ENCODE data around the gene OR52A5. TPM values are rescaled to one million over a fixed set of nuclear protein-coding genes. Genes with fewer than 3 reads are reported as not detected.

OR52A5 gene
- polyA plus RNA-seq, 1 donor (not counting 4 experiments of a cell fraction or from before 2014, with no cell fraction given), result not detected

- no peak overlapping the region for H3K9ac ChIP-seq (ENCODE audit: control insufficient read depth, extremely low read depth, insufficient read depth, low read length)
- H3K4me1 ChIP-seq (ENCODE audit: control insufficient read depth, extremely low read depth, insufficient read depth, low read length), result no peaks in the 10 kb centered on the region
- TF ChIP-seq EZH2 (IDR thresholded peaks at IDR 0.05; ENCODE audit: low read length), result no peak
- peak; percentile 73 to 79 (median 76) for TF ChIP-seq CTCF (optimal IDR thresholded peaks at IDR 0.05 in 1 of 3, IDR thresholded peaks at IDR 0.05 in 1 of 3, conservative IDR thresholded peaks at IDR 0.05 in 1 of 3; ENCODE audit: extremely low read depth in 1 of 3, insufficient read depth in 2 of 3, low read length in 3 of 3)
- no peaks in the 10 kb centered on the region for H3K79me2 ChIP-seq (ENCODE audit: control insufficient read depth, insufficient read depth, low read length)
- H3K4me2 ChIP-seq (ENCODE audit: control insufficient read depth, extremely low read depth, insufficient read depth, low read depth, low read length), result no peak overlapping the region
- no peak overlapping the region for H3K4me3 ChIP-seq (ENCODE audit: control insufficient read depth in 2 of 3, extremely low read depth in 1 of 3, insufficient read depth in 2 of 3, low read depth in 1 of 3, low read length in 3 of 3)
- DNase-seq (ENCODE audit: low read depth, low spot score), result peak; percentile 9
- H2AFZ ChIP-seq (ENCODE audit: control insufficient read depth, low read length), result no peak overlapping the region
- H3K27ac ChIP-seq (ENCODE audit: control insufficient read depth, insufficient read depth, low read length), result no peak overlapping the region
- H3K9me3 ChIP-seq (ENCODE audit: control insufficient read depth, low read depth, low read length), result no peaks in the 10 kb centered on the region
- no peaks in the 10 kb centered on the region for H3K9me1 ChIP-seq (ENCODE audit: control insufficient read depth, extremely low read depth, insufficient read depth, low read length)
- H3K36me3 ChIP-seq (ENCODE audit: control insufficient read depth in 2 of 2, extremely low read depth in 1 of 2, insufficient read depth in 2 of 2, low read length in 2 of 2), result no peaks in the 10 kb centered on the region
- no peak for FAIRE-seq
- dilution Hi-C loops (cut with MboI; ENCODE audit: extremely low pct_ligation_motif_present, low sequenced_read_pairs), result no loop called here
- H3K27me3 ChIP-seq (ENCODE audit: control insufficient read depth, extremely low read depth, insufficient read depth, low read length), result no peaks in the 10 kb centered on the region
- no peaks in the 10 kb centered on the region for H4K20me1 ChIP-seq (ENCODE audit: control insufficient read depth, extremely low read depth, insufficient read depth, low read length)
Measured at GRCh38 chr11:5123802-5124521, 14.2 kb downstream of the OR52A5 start.

GRCh38 chr11:5118893-5119292 is 19.3 kb downstream of the OR52A5 start:
- Histone ChIP-seq H3K4me2 (ENCODE audit: control insufficient read depth, extremely low read depth, insufficient read depth, low read depth, low read length) (no peak overlapping the region), H3K79me2 (ENCODE audit: control insufficient read depth, insufficient read depth, low read length) (no peaks in the 10 kb centered on the region), H3K4me1 (ENCODE audit: control insufficient read depth, extremely low read depth, insufficient read depth, low read length) (no peaks in the 10 kb centered on the region), H3K27ac (ENCODE audit: control insufficient read depth, insufficient read depth, low read length) (no peak overlapping the region), H3K9me3 (ENCODE audit: control insufficient read depth, low read depth, low read length) (no peaks in the 10 kb centered on the region), H3K36me3 (ENCODE audit: control insufficient read depth in 2 of 2, extremely low read depth in 1 of 2, insufficient read depth in 2 of 2, low read length in 2 of 2) (no peaks in the 10 kb centered on the region), H3K9me1 (ENCODE audit: control insufficient read depth, extremely low read depth, insufficient read depth, low read length) (no peaks in the 10 kb centered on the region), H4K20me1 (ENCODE audit: control insufficient read depth, extremely low read depth, insufficient read depth, low read length) (no peaks in the 10 kb centered on the region), H2AFZ (ENCODE audit: control insufficient read depth, low read length) (no peak overlapping the region), H3K9ac (ENCODE audit: control insufficient read depth, extremely low read depth, insufficient read depth, low read length) (no peak overlapping the region), H3K4me3 (ENCODE audit: control insufficient read depth in 2 of 3, extremely low read depth in 1 of 3, insufficient read depth in 2 of 3, low read depth in 1 of 3, low read length in 3 of 3) (no peak overlapping the region), H3K27me3 (ENCODE audit: control insufficient read depth, extremely low read depth, insufficient read depth, low read length) (no peaks in the 10 kb centered on the region)
- dilution Hi-C loops (cut with MboI; ENCODE audit: extremely low pct_ligation_motif_present, low sequenced_read_pairs), result no loop called here
- TF ChIP-seq CTCF (optimal IDR thresholded peaks at IDR 0.05 in 1 of 3, IDR thresholded peaks at IDR 0.05 in 1 of 3, conservative IDR thresholded peaks at IDR 0.05 in 1 of 3; ENCODE audit: extremely low read depth in 1 of 3, insufficient read depth in 2 of 3, low read length in 3 of 3) (no peak), EZH2 (IDR thresholded peaks at IDR 0.05; ENCODE audit: low read length) (no peak)
- DNase-seq (ENCODE audit: low read depth, low spot score), result no peak
- no peak for FAIRE-seq

Data from keratinocyte (primary cell).